Measurements from ENCODE around the gene MRPL46. TPM values are rescaled to one million over a fixed set of nuclear protein-coding genes. Genes with fewer than 3 reads are reported as not detected.
"Not testable (repeated sequence)": the region's sequence is repeated elsewhere in the genome, so short reads cannot be mapped to it uniquely, and the experiment has no call there.

Gene MRPL46
- total RNA-seq, 4 donors from 2014 or later, result 36.2 to 48.9 (median 44.6) TPM

DNA sequence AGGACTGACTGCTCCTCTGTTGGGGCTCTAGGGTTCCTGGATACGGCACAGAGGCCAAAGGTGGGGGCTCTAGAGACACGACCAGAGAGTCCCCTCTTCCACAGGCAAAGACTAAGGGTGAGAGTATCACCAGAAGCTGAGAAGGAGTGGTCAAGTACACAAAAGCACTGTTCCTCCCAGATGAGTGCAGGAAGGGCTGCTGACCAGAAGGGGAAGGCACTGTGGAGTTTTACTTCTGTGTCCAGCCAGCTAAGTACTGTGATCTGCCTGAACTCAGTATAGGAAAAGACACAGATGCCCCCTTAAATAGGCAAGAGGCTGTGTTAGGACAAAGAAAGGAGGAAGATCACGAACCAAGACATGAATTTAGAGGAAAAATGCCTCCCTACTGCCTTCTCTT is 12.0 kb upstream of the MRPL46 start:
- Histone ChIP-seq H3K36me3 (peaks cover 0 to 47% of the 10 kb centered on the region in 2 donors), H3K4me1 (no peaks in the 10 kb centered on the region), H3K4me3 (no peak overlapping the region), H3K27ac (no peak overlapping the region), H3K9me3 (no peaks in the 10 kb centered on the region), H3K27me3 (no peaks in the 10 kb centered on the region)
- TF ChIP-seq POLR2A (IDR thresholded peaks at IDR 0.05), result no peak
- TF ChIP-seq, protein P1, sequence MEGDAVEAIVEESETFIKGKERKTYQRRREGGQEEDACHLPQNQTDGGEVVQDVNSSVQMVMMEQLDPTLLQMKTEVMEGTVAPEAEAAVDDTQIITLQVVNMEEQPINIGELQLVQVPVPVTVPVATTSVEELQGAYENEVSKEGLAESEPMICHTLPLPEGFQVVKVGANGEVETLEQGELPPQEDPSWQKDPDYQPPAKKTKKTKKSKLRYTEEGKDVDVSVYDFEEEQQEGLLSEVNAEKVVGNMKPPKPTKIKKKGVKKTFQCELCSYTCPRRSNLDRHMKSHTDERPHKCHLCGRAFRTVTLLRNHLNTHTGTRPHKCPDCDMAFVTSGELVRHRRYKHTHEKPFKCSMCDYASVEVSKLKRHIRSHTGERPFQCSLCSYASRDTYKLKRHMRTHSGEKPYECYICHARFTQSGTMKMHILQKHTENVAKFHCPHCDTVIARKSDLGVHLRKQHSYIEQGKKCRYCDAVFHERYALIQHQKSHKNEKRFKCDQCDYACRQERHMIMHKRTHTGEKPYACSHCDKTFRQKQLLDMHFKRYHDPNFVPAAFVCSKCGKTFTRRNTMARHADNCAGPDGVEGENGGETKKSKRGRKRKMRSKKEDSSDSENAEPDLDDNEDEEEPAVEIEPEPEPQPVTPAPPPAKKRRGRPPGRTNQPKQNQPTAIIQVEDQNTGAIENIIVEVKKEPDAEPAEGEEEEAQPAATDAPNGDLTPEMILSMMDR (IDR thresholded peaks at IDR 0.05 in 4 of 5, conservative IDR thresholded peaks at IDR 0.05 in 1 of 5), result no peak
- ATAC-seq (no peak), DNase-seq (no peak)
- intact Hi-C loops (cut with DNase I; ENCODE audit: low total_unique reads), result no loop called here
- in situ Hi-C loops (cut with MboI; ENCODE audit: low sequenced_read_pairs in 4 of 4), result loop anchor here in 3 of 4 donors (10.0 to 25.0 kb wide), 2 partner anchors 133 to 136 kb away; partner anchors contain the start of gene AEN (in 1 of the 3)

DNA sequence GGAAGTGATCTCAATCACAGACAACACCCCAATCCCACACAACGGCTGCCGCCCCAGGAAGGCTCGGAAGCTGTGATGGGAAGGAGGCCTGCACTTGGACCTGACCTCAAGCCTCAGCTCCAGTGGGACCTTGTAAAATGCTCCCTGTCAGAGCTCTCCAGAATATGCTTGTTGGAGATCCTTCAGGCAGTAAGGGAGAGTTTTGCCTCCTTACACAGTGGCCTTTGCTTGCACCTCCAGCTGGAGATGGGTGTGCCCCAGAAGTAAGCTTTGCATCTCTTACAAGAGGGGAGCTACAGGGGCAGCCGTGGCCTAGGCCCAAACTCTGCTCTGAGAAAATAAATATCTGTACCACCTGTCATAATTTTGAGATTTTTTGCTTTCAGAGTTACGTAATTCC is 10.7 kb upstream of the MRPL46 start:
- Histone ChIP-seq H3K36me3 (peaks cover 0 to 57% of the 10 kb centered on the region in 2 donors), H3K27me3 (no peaks in the 10 kb centered on the region), H3K4me1 (no peaks in the 10 kb centered on the region), H3K27ac (no peak overlapping the region), H3K9me3 (no peaks in the 10 kb centered on the region), H3K4me3 (no peak overlapping the region)
- intact Hi-C loops (cut with DNase I; ENCODE audit: low total_unique reads), result no loop called here
- in situ Hi-C loops (cut with MboI; ENCODE audit: low sequenced_read_pairs in 4 of 4), result loop anchor here in 3 of 4 donors (10.0 to 25.0 kb wide), 2 partner anchors 134 to 137 kb away; partner anchors contain the start of gene AEN (in 1 of the 3)
- ATAC-seq (no peak), DNase-seq (no peak)
- TF ChIP-seq POLR2A (IDR thresholded peaks at IDR 0.05), result no peak
- TF ChIP-seq, protein P1 (IDR thresholded peaks at IDR 0.05 in 4 of 5, conservative IDR thresholded peaks at IDR 0.05 in 1 of 5), result no peak

DNA sequence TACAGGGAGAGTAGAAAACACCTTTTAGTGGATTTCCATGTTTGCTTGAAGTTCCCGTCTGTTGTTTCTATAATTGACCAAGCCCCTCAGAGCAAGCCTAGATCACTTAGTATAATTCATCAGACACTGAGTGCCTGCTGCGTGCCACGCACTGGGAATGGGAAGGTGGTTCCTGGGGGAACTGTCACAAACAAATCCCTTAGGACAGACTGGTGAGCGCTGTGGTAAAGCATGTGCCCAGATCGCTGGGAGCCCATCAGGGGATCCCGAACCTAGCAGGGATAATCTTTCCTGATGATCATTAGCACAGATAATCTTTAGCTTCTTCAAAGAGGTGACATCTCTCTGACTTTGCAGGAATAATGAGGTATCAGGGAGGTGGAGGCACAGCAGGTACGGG is 9.9 kb upstream of the MRPL46 start:
- Histone ChIP-seq H3K9me3 (no peaks in the 10 kb centered on the region), H3K27ac (no peak overlapping the region), H3K4me3 (no peak overlapping the region), H3K4me1 (no peaks in the 10 kb centered on the region), H3K36me3 (peaks cover 0 to 65% of the 10 kb centered on the region in 2 donors), H3K27me3 (no peaks in the 10 kb centered on the region)
- intact Hi-C loops (cut with DNase I; ENCODE audit: low total_unique reads) (no loop called here), in situ Hi-C loops (cut with MboI; ENCODE audit: low sequenced_read_pairs in 4 of 4) (loop anchor here in 3 of 4 donors (10.0 to 25.0 kb wide), 2 partner anchors 135 to 138 kb away; partner anchors contain the start of gene AEN (in 1 of the 3))
- TF ChIP-seq POLR2A (IDR thresholded peaks at IDR 0.05), result no peak
- TF ChIP-seq, protein P1 (IDR thresholded peaks at IDR 0.05 in 4 of 5, conservative IDR thresholded peaks at IDR 0.05 in 1 of 5), result no peak
- no peak for ATAC-seq
- no peak for DNase-seq

DNA sequence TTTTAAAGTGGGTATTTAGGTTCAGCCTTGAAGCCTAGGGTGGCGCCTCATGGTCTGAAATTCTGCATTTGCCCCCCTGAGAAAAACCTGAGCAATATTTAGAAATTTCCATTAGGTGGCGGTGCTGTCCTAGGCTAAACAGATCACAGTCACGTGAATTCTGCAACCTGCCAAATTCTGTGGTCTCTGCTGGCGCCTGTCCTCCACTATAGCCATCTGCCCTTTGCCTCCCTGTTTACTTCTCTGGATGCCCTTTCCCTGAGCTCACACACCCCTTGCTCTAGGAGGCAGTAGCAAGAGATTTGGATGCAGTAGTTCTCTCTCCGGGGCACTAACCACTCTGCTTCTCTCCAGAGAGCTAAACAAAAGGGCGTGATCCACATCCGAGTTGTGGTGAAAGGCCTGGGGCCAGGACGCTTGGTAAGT is 9.5 kb upstream of the MRPL46 start:
- peak in 1 of 2 donors; percentile 61 for ATAC-seq
- H3K4me3 ChIP-seq, result no peak overlapping the region
- no peak for TF ChIP-seq POLR2A (IDR thresholded peaks at IDR 0.05)
- TF ChIP-seq, protein P1 (IDR thresholded peaks at IDR 0.05 in 4 of 5, conservative IDR thresholded peaks at IDR 0.05 in 1 of 5), result peak in 4 of 5 experiments; percentile 11 to 44 (median 37)
- in situ Hi-C loops (cut with MboI; ENCODE audit: low sequenced_read_pairs in 4 of 4), result loop anchor here in 3 of 4 donors (10.0 to 25.0 kb wide), 2 partner anchors 136 to 138 kb away; partner anchors contain the start of gene AEN (in 1 of the 3)
- H3K27ac ChIP-seq, result no peak overlapping the region
- H3K9me3 ChIP-seq, result no peaks in the 10 kb centered on the region
- peaks cover 0 to 69% of the 10 kb centered on the region in 2 donors for H3K36me3 ChIP-seq
- intact Hi-C loops (cut with DNase I; ENCODE audit: low total_unique reads), result loop anchor here (1.0 kb wide), 1 partner anchor 138 kb away; no protein-coding TSS in a partner anchor
- H3K4me1 ChIP-seq, result no peaks in the 10 kb centered on the region
- DNase-seq, result no peak
- H3K27me3 ChIP-seq, result no peaks in the 10 kb centered on the region

DNA sequence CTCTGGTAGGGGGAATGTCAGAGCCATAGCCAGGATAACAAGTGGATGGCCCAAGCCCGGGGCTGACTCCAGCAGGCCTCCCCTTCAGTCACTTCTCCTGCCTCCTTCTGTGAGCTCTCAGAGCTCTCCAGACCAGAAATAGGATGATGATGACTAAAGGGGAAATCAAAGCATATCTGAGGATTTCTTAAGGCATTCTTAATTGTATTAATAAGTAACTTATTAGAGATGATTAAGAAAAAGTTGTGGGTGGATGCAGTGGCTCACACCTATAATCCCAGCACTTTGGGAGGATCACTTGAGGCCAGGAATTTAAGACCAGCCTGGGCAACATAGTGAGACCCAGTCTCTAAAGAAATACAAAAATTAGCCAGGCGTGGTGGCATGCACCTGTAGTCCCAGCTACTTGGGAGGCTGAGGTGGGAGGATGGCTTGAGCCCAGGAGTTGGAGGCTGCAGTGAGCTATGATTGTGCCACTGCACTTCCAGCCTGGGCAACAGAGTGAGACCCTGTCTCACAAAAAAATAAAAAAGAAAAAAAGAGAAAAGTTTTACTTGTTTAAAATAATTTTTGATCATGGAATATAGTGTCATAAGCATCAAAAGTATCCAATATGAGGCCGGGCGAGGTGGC is 6.6 kb upstream of the MRPL46 start:
- intact Hi-C loops (cut with DNase I; ENCODE audit: low total_unique reads); H3K27me3 ChIP-seq; H3K4me3 ChIP-seq; ATAC-seq; H3K9me3 ChIP-seq; DNase-seq; H3K4me1 ChIP-seq; H3K27ac ChIP-seq: not testable (repeated sequence)
- H3K36me3 ChIP-seq, result peaks cover 0 to 78% of the 10 kb centered on the region in 2 donors
- in situ Hi-C loops (cut with MboI; ENCODE audit: low sequenced_read_pairs in 4 of 4), result loop anchor here in 2 of 4 donors (10.0 kb wide), 1 partner anchor 141 kb away; no protein-coding TSS in a partner anchor

Data from gastrocnemius medialis (tissue), 4 donors.